Kidney (tissue), 22 donors: ENCODE results near the gene PLK4. TPM values are rescaled to one million over a fixed set of nuclear protein-coding genes. Genes with fewer than 3 reads are reported as not detected.

Experiments used
- DNase-seq, 5 donors: peaks; one replicate each; pipeline ENCODE4 v3.0.0-alpha.2; 2013 to 2020
- FAIRE-seq: peaks from 2 replicates; lab custom pipeline; 2012; peaks lifted over from hg19 to GRCh38; lab: Jason Lieb, UNC
- H3K27ac ChIP-seq, 2 donors: one replicate each; pipeline ENCODE4 v1.7.0; 2013; ENCODE audit warnings: low read depth in 2 of 2, low read length in 2 of 2, inconsistent platforms in 1 of 2
- H3K27me3 ChIP-seq: one replicate; pipeline ENCODE4 v1.7.1; 2013; ENCODE audit warnings: low read length, inconsistent platforms; ENCODE audit not compliant: control insufficient read depth, insufficient read depth
- H3K36me3 ChIP-seq, 3 donors: one replicate each; pipeline versions ENCODE4 v1.7.0 to v1.7.1; 2013; ENCODE audit warnings: low read length in 3 of 3, control low read depth in 1 of 3, inconsistent platforms in 1 of 3; ENCODE audit not compliant: insufficient read depth in 3 of 3, control insufficient read depth in 2 of 3
- H3K4me1 ChIP-seq, 3 donors: one replicate each; pipeline versions ENCODE4 v1.7.0 to v1.7.1; 2013; ENCODE audit warnings: low read length in 3 of 3, inconsistent platforms in 1 of 3, low read depth in 1 of 3; ENCODE audit not compliant: control insufficient read depth in 2 of 3, insufficient read depth in 2 of 3
- H3K4me3 ChIP-seq, 3 donors: one replicate each; pipeline versions ENCODE4 v1.7.0 to v1.8.1; 2013; ENCODE audit warnings: low read length in 3 of 3, control low read depth in 1 of 3, inconsistent platforms in 1 of 3
- H3K9ac ChIP-seq, 3 donors: one replicate each; pipeline versions ENCODE4 v1.7.0 to v1.7.1; 2013; ENCODE audit warnings: low read length in 3 of 3, control low read depth in 1 of 3, inconsistent platforms in 1 of 3
- H3K9me3 ChIP-seq, 3 donors: one replicate each; pipeline versions ENCODE4 v1.7.0 to v1.7.1; 2013; ENCODE audit warnings: low read length in 3 of 3, control low read depth in 1 of 3, inconsistent platforms in 1 of 3; ENCODE audit not compliant: control insufficient read depth in 2 of 3, insufficient read depth in 1 of 3
- intact Hi-C: fragments of 100-400 bp; cut with DNase I; formaldehyde crosslinking; loops from one replicate; pipeline ENCODE4 v1.11.1; 2022
- long read RNA-seq, 10 donors: library from polyadenylated mRNA in 1 of 10; unstranded in 1 of 10; transcript quantifications; one replicate each; pipeline ENCODE4 v2.0.0 and lab custom pipeline, GENCODE V29; 2021 to 2026
- polyA plus RNA-seq: library from polyadenylated mRNA; stranded (reverse); fragments of 350-450 nt; fragmentation: Illumina TruSeq; extraction: RNeasy Lipid Tissue Mini Kit (QIAGEN cat#74804); gene quantifications from one replicate; pipeline ENCODE4 v1.2.3, GENCODE V29; 2014; ENCODE audit warnings: low read depth, low replicate concordance; ENCODE audit not compliant: insufficient read depth
- total RNA-seq: library from RNA; stranded (reverse); fragmentation: NEBNext Ultra II Directional; extraction: Animal tissue kit (Norgen Biotek cat#: 25700); gene quantifications from one replicate; pipeline ENCODE4 v1.2.1, GENCODE V29; 2021
- TF ChIP-seq, protein P1 (sequence below): IDR thresholded peaks from 3 replicates; pipeline ENCODE4 v1.5.1; 2012; ENCODE audit warnings: mild to moderate bottlenecking, moderate library complexity, borderline replicate concordance; ENCODE audit not compliant: insufficient read depth; ENCODE audit errors: extremely low read depth
- donor health status: control.
- donor health status: control.
- donor health status: control.
- donor health status: control.
- donor health status: control.
- donor health status: DM: yes; HTN: yes; CAD: no.
- donor health status: Normal renal cell carcinoma (clear cell type).

PLK4 gene
- total RNA-seq, result 2.0 TPM
- polyA plus RNA-seq, result 0.56 TPM
- long read RNA-seq, donor 1, partial matches to known transcripts, result 0 of 2 reads
- long read RNA-seq, donor 1, other reads (novel, unspliced or antisense), result 0 of 2 reads
- long read RNA-seq, donor 2, partial matches to known transcripts, result 0 of 2 reads
- long read RNA-seq, donor 2, other reads (novel, unspliced or antisense), result 0 of 2 reads
- long read RNA-seq, donor 3, partial matches to known transcripts, result 0 of 1 reads
- long read RNA-seq, donor 3, other reads (novel, unspliced or antisense), result 0 of 1 reads
- long read RNA-seq, donor 4, partial matches to known transcripts, result 0 of 1 reads
- long read RNA-seq, donor 4, other reads (novel, unspliced or antisense), result 0 of 1 reads
- long read RNA-seq, donor 5, result 0 reads
- long read RNA-seq, donor 6, partial matches to known transcripts, result 8 of 8 reads
- long read RNA-seq, donor 6, other reads (novel, unspliced or antisense), result 0 of 8 reads
- long read RNA-seq, donor 7, result 0 reads
- long read RNA-seq, donor 8, partial matches to known transcripts, result 0 of 1 reads
- long read RNA-seq, donor 8, other reads (novel, unspliced or antisense), result 0 of 1 reads
- long read RNA-seq, donor 9, partial matches to known transcripts, result 0 of 2 reads
- long read RNA-seq, donor 9, other reads (novel, unspliced or antisense), result 0 of 2 reads
- long read RNA-seq, donor 10, partial matches to known transcripts, result 0 of 3 reads
- long read RNA-seq, donor 10, other reads (novel, unspliced or antisense), result 0 of 3 reads

DNA sequence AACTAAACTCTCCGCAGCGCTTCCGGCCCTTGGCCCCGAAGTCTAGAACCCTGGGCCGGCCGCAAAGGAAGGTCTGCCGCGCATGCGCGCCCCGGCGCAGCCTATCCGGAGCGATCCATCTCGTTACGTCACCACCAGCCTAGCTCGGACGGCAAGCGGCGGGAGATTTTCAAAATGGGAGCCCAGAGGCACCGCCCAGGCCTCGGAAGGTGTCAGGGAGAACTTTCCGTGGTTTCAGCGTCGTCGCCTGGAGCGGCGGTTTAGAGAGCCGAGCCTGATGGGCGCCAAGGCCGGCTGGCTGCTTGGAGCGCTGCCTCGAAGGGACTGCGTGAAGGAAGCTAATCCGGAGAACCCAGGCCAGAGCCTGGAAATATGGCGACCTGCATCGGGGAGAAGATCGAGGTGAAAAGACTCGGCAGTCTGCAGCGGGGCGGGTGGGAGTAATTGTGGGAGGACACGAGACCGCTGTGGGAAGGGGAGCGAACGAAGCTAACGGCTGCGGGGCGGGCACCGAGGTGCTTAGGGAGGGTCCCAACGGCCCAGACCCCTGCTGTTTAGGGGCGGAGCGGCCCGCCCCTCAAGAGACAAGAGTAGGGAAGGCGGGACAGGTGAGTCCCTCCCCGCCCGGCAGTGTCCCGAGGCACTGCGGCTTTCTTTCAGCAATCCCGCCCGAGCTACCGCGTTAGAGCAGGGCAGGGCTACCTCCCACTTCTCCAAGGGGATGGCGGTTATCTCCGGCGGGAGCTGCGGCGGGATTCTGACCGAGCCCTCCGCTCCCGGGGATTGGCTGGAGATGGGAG, at the start of gene PLK4:
PLK4 (plus strand) TSS at position 131 of the 800 bp plus-strand sequence; CDS start at position 373, 242 bp downstream.
- Histone ChIP-seq H3K4me3 (peak within 1 kb of the TSS; percentile 85 to 98 (median 97)), H3K9ac (peak within 1 kb of the TSS; percentile 6 to 98 (median 97)), H3K4me1 (peaks cover 0 to 3% (median 0%) of the 10 kb centered on the region in 3 donors), H3K9me3 (no peaks in the 10 kb centered on the region), H3K36me3 (no peaks in the 10 kb centered on the region), H3K27me3 (no peaks in the 10 kb centered on the region), H3K27ac (peak within 1 kb of the TSS; percentile 39 to 69)
- DNase-seq (peak; percentile 98 to 99 (median 98)), FAIRE-seq (peak; percentile 23)
- TF ChIP-seq, protein P1, sequence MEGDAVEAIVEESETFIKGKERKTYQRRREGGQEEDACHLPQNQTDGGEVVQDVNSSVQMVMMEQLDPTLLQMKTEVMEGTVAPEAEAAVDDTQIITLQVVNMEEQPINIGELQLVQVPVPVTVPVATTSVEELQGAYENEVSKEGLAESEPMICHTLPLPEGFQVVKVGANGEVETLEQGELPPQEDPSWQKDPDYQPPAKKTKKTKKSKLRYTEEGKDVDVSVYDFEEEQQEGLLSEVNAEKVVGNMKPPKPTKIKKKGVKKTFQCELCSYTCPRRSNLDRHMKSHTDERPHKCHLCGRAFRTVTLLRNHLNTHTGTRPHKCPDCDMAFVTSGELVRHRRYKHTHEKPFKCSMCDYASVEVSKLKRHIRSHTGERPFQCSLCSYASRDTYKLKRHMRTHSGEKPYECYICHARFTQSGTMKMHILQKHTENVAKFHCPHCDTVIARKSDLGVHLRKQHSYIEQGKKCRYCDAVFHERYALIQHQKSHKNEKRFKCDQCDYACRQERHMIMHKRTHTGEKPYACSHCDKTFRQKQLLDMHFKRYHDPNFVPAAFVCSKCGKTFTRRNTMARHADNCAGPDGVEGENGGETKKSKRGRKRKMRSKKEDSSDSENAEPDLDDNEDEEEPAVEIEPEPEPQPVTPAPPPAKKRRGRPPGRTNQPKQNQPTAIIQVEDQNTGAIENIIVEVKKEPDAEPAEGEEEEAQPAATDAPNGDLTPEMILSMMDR, result no peak
- intact Hi-C loops, result no loop called here

DNA sequence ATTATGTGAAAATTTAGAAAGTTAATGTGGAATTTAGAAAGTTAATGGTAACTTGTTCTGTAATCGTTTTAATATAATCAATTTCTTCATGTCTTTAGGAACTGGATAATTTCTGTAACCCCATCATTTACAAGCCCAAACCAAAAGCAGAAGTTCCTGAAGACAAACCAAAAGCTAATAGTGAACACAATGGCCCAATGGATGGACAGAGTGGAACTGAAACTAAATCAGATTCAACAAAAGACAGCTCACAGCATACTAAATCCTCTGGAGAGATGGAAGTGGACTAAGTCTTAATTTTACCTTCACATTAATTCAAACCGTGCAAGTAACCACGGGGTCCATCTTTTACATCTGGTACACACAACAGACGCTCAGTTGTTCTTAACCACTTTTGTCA, 48.1 kb upstream of the PLK4 start:
- no peaks in the 10 kb centered on the region for H3K27me3 ChIP-seq
- intact Hi-C loops, result no loop called here

More for the DNA sequence above, 48.1 kb upstream of the PLK4 start:
- Histone ChIP-seq H3K36me3 (peaks cover 0 to 14% (median 0%) of the 10 kb centered on the region in 3 donors), H3K4me3 (no peak overlapping the region), H3K9me3 (no peaks in the 10 kb centered on the region), H3K9ac (no peak overlapping the region), H3K27ac (no peak overlapping the region), H3K4me1 (no peaks in the 10 kb centered on the region)
- DNase-seq (no peak), FAIRE-seq (no peak)
- TF ChIP-seq, protein P1, result no peak
